Tibial nerve (tissue), 4 donors: ENCODE data around the gene BMPR1A. TPM values are rescaled to one million over a fixed set of nuclear protein-coding genes. Genes with fewer than 3 reads are reported as not detected.

ENCODE experiments used
- DNase-seq, 2 donors: peaks; one replicate each; pipeline ENCODE4 v3.0.0-alpha.2; 2019; ENCODE audit warnings: low spot score in 2 of 2
- H3K27ac ChIP-seq, 4 donors: fragments of 200-600 bp; sonication (generic) in 3 of 4; one replicate each; pipeline ENCODE4 v1.5.1; 2017 to 2019; ENCODE audit warnings: mild to moderate bottlenecking in 1 of 4
- H3K27me3 ChIP-seq, 2 donors: fragments of 200-600 bp; sonication (generic) in 1 of 2; one replicate each; pipeline versions ENCODE4 v1.5.1 to v1.6.0; 2017 to 2019
- H3K36me3 ChIP-seq, 3 donors: fragments of 200-600 bp; sonication (generic); one replicate each; pipeline ENCODE4 v1.5.1; 2018 to 2019
- H3K4me1 ChIP-seq, 4 donors: fragments of 200-600 bp; sonication (generic) in 3 of 4; one replicate each; pipeline ENCODE4 v1.5.1; 2017 to 2019
- H3K4me3 ChIP-seq, 4 donors: fragments of 200-600 bp; sonication (generic) in 3 of 4; one replicate each; pipeline ENCODE4 v1.5.1; 2017 to 2019; ENCODE audit warnings: mild to moderate bottlenecking in 1 of 4, moderate library complexity in 1 of 4
- H3K9me3 ChIP-seq, 4 donors: fragments of 200-600 bp; sonication (generic) in 3 of 4; one replicate each; pipeline ENCODE4 v1.5.1; 2017 to 2019
- CTCF ChIP-seq, 5 experiments: fragments of 200-600 bp in 3 of 5; fragments of 450-650 bp in 2 of 5; sonication (generic) in 3 of 5; IDR thresholded peaks; one replicate each; pipeline ENCODE4 v1.5.1; 2016 to 2019; ENCODE audit warnings: antibody characterized with exemption in 5 of 5, mild to moderate bottlenecking in 3 of 5, moderate library complexity in 2 of 5
- EP300 ChIP-seq, 2 donors: sonication (generic); formaldehyde crosslinking; IDR thresholded peaks; one replicate each; pipeline ENCODE4 v1.6.1; 2017; ENCODE audit warnings: antibody characterized with exemption in 2 of 2, mild to moderate bottlenecking in 1 of 2
- POLR2A ChIP-seq, 2 donors: fragments of 450-650 bp; IDR thresholded peaks; one replicate each; pipeline ENCODE4 v1.6.1; 2017; ENCODE audit warnings: antibody characterized with exemption in 2 of 2, mild to moderate bottlenecking in 2 of 2, moderate library complexity in 2 of 2
- WGBS, 2 donors: methylation state at CpG; one replicate each; pipeline ENCODE4 v1.1.5; 2018; 5-methylcytosine and 5-hydroxymethylcytosine counted together
- total RNA-seq, 4 donors: library from RNA; depleted of rRNA; stranded (reverse); fragments of >200 nt; gene quantifications; one replicate each; pipeline ENCODE4 v1.1.0, GENCODE V29; 2016

Gene BMPR1A
- total RNA-seq, 4 donors from 2014 or later: 35.7 to 51.3 (median 42.8) TPM

GRCh38 chr10:86712317-86712707, 44.1 kb upstream of the BMPR1A start:
- WGBS, 2 donors: 41 to 48% methylated on average over 9 of the region's 9 CpGs
- H3K4me1 ChIP-seq: peaks cover 0 to 17% (median 3%) of the 10 kb centered on the region in 4 donors
- H3K27ac ChIP-seq: peak overlapping the region; percentile 87 to 96 (median 96)
- no peaks in the 10 kb centered on the region for H3K36me3 ChIP-seq
- no peaks in the 10 kb centered on the region for H3K9me3 ChIP-seq
- peak in 1 of 2 donors; percentile 15 for DNase-seq
- H3K4me3 ChIP-seq: peak overlapping the region; percentile 62 to 86 (median 78)
- H3K27me3 ChIP-seq: no peaks in the 10 kb centered on the region
- no peak for TF ChIP-seq EP300 (IDR thresholded peaks at IDR 0.05)
- no peak for TF ChIP-seq POLR2A (IDR thresholded peaks at IDR 0.05)
- TF ChIP-seq CTCF (IDR thresholded peaks at IDR 0.05): no peak

GRCh38 chr10:86715156-86715795, 41.1 kb upstream of the BMPR1A start:
- no peak for TF ChIP-seq POLR2A (IDR thresholded peaks at IDR 0.05)
- no peak for TF ChIP-seq EP300 (IDR thresholded peaks at IDR 0.05)
- no peak for TF ChIP-seq CTCF (IDR thresholded peaks at IDR 0.05)
- peaks cover 0 to 17% (median 3%) of the 10 kb centered on the region in 4 donors for H3K4me1 ChIP-seq
- DNase-seq: no peak
- WGBS, 2 donors: 64 to 80% methylated on average over 6 of the region's 6 CpGs
- no peak overlapping the region for H3K27ac ChIP-seq
- no peak overlapping the region for H3K4me3 ChIP-seq
- no peaks in the 10 kb centered on the region for H3K27me3 ChIP-seq
- H3K9me3 ChIP-seq: no peaks in the 10 kb centered on the region
- H3K36me3 ChIP-seq: no peaks in the 10 kb centered on the region

- TF ChIP-seq CTCF (IDR thresholded peaks at IDR 0.05) (no peak), POLR2A (IDR thresholded peaks at IDR 0.05) (no peak), EP300 (IDR thresholded peaks at IDR 0.05) (no peak)
- Histone ChIP-seq H3K36me3 (no peaks in the 10 kb centered on the region), H3K4me1 (peaks cover 0 to 11% (median under 1%) of the 10 kb centered on the region in 4 donors), H3K4me3 (no peak overlapping the region), H3K27me3 (no peaks in the 10 kb centered on the region), H3K27ac (no peak overlapping the region), H3K9me3 (no peaks in the 10 kb centered on the region)
- DNase-seq: no peak
- WGBS, 2 donors: 68 to 76% methylated on average over 5 of the region's 5 CpGs
These were observed 40.6 kb upstream of the BMPR1A start for GRCh38 chr10:86715836-86716235.

- H3K4me3 ChIP-seq: no peak overlapping the region
- TF ChIP-seq POLR2A (IDR thresholded peaks at IDR 0.05): no peak
- TF ChIP-seq CTCF (IDR thresholded peaks at IDR 0.05): no peak
- no peak for TF ChIP-seq EP300 (IDR thresholded peaks at IDR 0.05)
These were observed 40.0 kb upstream of the BMPR1A start for GRCh38 chr10:86716466-86716865.

GRCh38 chr10:86718556-86718955, 37.9 kb upstream of the BMPR1A start:
- DNase-seq: no peak
- Histone ChIP-seq H3K27ac (no peak overlapping the region), H3K36me3 (no peaks in the 10 kb centered on the region), H3K4me3 (no peak overlapping the region), H3K9me3 (no peaks in the 10 kb centered on the region), H3K4me1 (no peaks in the 10 kb centered on the region), H3K27me3 (no peaks in the 10 kb centered on the region)
- WGBS, 2 donors: 85 to 90% methylated on average over 8 of the region's 8 CpGs
- TF ChIP-seq EP300 (IDR thresholded peaks at IDR 0.05) (no peak), POLR2A (IDR thresholded peaks at IDR 0.05) (no peak)

More at GRCh38 chr10:86716466-86716865, 40.0 kb upstream of the BMPR1A start:
- no peak for DNase-seq
- WGBS, 2 donors: 83 to 87% methylated on average over 13 of the region's 13 CpGs
- no peak overlapping the region for H3K27ac ChIP-seq
- no peaks in the 10 kb centered on the region for H3K36me3 ChIP-seq
- H3K27me3 ChIP-seq: no peaks in the 10 kb centered on the region
- H3K9me3 ChIP-seq: no peaks in the 10 kb centered on the region
- peaks cover 0 to 11% (median 0%) of the 10 kb centered on the region in 4 donors for H3K4me1 ChIP-seq
